ENCODE measurements around the gene TBX15.

GRCh38 chr1:118998171-118998570, 10.0 kb upstream of the TBX15 start:
- TF ChIP-seq CTCF (conservative IDR thresholded peaks at IDR 0.05; ENCODE audit: low read depth, low read length) (no peak), EZH2 (IDR thresholded peaks at IDR 0.05; ENCODE audit: borderline replicate concordance, low read depth, low read length, poor library complexity, severe bottlenecking) (no peak)

All from A673 (cell line).